HL-60 (cell line): ENCODE data around the gene FARS2.

Source experiments
- DNase-seq, 2 experiments: peaks; one replicate each; pipeline ENCODE4 v3.0.0-alpha.2; 2010 to 2020; ENCODE audit warnings: low read depth in 1 of 2, low spot score in 1 of 2
- H3K27ac ChIP-seq: fragments of 250-450 bp; sonication (Bioruptor Pico); replicated peaks from 2 replicates; pipeline ENCODE4 v1.5.1; 2020; ENCODE audit warnings: mild to moderate bottlenecking, moderate library complexity
- H3K27me3 ChIP-seq: fragments of 250-450 bp; sonication (Bioruptor Pico); 2 replicates; pipeline ENCODE4 v1.5.1; 2021; ENCODE audit warnings: mild to moderate bottlenecking, moderate library complexity; ENCODE audit not compliant: insufficient read depth, poor library complexity, severe bottlenecking
- H3K4me3 ChIP-seq: replicated peaks from 2 replicates; pipeline ENCODE4 v1.5.1; 2011; ENCODE audit warnings: mild to moderate bottlenecking, control low read depth, low read length; ENCODE audit not compliant: insufficient read depth
- GABPA ChIP-seq: IDR thresholded peaks from 2 replicates; pipeline ENCODE4 v1.6.1; 2012; ENCODE audit warnings: low read depth
- POLR2AphosphoS5 ChIP-seq: IDR thresholded peaks from 2 replicates; pipeline ENCODE4 v1.6.1; 2012; ENCODE audit warnings: low read depth
- REST ChIP-seq: IDR thresholded peaks from 2 replicates; pipeline ENCODE4 v1.6.1; 2012; ENCODE audit warnings: low read depth; ENCODE audit not compliant: insufficient replicate concordance
- SPI1 ChIP-seq: IDR thresholded peaks from 2 replicates; pipeline ENCODE4 v1.6.1; 2012; ENCODE audit warnings: low read depth, mild to moderate bottlenecking, borderline replicate concordance
- TF ChIP-seq, protein P1 (sequence below): IDR thresholded peaks from one replicate; pipeline ENCODE4 v1.5.1; 2011; ENCODE audit warnings: low read length, control low read depth, inconsistent platforms; ENCODE audit not compliant: insufficient read depth

FARS2 gene

GRCh38 chr6:5512422-5512821 lies 251.1 kb downstream of the FARS2 start:
- DNase-seq, result no peak
- TF ChIP-seq GABPA, result no peak
- TF ChIP-seq POLR2AphosphoS5, result no peak
- no peak for TF ChIP-seq SPI1
- no peak for TF ChIP-seq REST
- TF ChIP-seq, protein P1, sequence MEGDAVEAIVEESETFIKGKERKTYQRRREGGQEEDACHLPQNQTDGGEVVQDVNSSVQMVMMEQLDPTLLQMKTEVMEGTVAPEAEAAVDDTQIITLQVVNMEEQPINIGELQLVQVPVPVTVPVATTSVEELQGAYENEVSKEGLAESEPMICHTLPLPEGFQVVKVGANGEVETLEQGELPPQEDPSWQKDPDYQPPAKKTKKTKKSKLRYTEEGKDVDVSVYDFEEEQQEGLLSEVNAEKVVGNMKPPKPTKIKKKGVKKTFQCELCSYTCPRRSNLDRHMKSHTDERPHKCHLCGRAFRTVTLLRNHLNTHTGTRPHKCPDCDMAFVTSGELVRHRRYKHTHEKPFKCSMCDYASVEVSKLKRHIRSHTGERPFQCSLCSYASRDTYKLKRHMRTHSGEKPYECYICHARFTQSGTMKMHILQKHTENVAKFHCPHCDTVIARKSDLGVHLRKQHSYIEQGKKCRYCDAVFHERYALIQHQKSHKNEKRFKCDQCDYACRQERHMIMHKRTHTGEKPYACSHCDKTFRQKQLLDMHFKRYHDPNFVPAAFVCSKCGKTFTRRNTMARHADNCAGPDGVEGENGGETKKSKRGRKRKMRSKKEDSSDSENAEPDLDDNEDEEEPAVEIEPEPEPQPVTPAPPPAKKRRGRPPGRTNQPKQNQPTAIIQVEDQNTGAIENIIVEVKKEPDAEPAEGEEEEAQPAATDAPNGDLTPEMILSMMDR, result no peak
- no peak overlapping the region for H3K4me3 ChIP-seq
- no peaks in the 10 kb centered on the region for H3K27me3 ChIP-seq
- no peak overlapping the region for H3K27ac ChIP-seq

DNA sequence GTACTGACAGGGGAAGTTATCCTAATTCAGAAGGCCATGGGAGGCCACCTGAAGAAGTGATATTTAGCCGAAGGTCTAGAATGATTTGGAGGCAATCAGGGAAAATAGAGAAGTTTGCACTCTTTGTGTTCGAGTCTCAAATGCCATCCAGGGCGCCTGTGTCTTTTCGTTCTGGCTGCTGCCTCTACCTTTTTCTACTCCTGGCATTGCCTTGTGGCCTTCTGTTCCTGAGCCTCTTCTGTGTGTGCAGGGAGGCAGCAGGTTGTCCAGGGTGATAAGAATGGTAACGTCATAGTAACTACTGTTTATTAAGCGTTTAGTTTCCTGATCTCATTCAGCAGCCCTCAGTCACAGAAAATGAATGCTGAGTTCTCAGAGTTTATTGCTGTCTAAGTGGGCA lies 252.1 kb downstream of the FARS2 start:
- Histone ChIP-seq H3K27me3 (no peaks in the 10 kb centered on the region), H3K4me3 (no peak overlapping the region), H3K27ac (no peak overlapping the region)
- no peak for DNase-seq
- TF ChIP-seq REST, result no peak
- no peak for TF ChIP-seq POLR2AphosphoS5
- TF ChIP-seq, protein P1, result no peak
- TF ChIP-seq SPI1, result no peak
- no peak for TF ChIP-seq GABPA

DNA sequence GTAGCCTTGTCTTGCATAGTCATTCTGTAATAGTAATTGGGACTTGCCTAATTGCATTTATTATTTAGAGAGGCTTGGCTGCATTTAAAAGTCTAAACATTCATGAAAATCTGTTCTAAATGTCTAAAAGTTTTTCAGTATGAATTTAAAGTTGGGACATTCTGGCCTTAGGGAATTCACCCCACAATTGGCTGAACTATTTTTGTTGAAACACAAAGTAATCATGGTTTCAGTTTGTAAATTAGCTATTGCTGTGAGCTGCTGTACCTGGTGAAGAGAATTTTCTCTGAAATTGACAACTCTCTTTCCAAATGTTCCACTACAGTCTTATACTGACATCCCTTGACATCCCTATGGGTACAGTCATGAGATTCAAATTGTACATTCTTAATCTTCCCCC lies 253.0 kb downstream of the FARS2 start:
- no peak for DNase-seq
- no peak for TF ChIP-seq REST
- no peak for TF ChIP-seq SPI1
- no peak for TF ChIP-seq POLR2AphosphoS5
- TF ChIP-seq GABPA, result no peak
- TF ChIP-seq, protein P1, result no peak
- Histone ChIP-seq H3K27me3 (no peaks in the 10 kb centered on the region), H3K4me3 (no peak overlapping the region), H3K27ac (no peak overlapping the region)
